ENCODE measurements around the gene CSMD2.

CSMD2 gene

DNA sequence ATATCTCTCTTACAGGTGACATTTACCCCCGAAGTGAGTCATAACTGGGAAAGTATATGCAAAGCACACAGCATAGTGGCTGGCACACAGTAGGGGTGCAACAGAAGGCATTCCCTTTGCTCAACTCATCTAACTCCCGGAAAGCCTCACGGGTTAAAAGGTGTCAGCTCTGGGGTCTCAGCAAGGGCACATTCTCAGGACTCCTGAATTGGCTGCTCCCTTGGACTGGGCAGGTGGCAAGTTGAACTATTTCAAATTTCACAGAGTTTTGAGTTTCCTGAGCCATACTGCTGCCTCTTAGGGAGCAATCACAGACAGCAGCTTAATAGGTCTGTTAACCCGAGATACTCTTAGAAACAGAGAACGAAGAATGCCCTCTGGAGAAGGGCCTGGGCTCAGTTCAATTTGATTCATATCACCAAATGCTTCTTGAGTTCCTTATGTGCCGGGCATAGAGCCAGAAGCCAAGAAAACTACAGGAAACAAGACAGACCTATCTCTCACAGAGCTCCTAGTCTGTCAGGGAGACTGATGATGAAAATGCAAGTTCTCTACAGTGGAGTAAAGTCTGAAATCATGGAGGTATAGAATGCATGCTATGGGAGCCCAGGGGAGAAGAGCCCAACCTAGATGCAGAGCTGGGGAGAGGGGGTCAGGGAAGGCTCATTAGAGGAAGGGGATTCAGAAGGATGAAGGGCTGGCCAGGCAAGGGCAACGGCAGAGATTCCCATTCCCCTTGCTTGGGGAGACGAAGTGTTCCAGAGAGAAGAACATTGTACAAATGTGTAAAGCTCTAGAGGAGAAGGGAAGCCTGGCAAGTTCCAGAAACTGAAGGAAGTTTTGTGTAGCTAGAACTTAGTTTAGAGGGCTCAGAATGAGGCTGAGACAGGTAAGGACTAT, 445.0 kb downstream of the CSMD2 start:
- DNase-seq: no peak
- Mint-ChIP-seq H3K9me3 (no peaks in the 10 kb centered on the region), H3K4me3 (no peak overlapping the region), H3K36me3 (ENCODE audit: insufficient read depth) (no peaks in the 10 kb centered on the region), H3K4me1 (ENCODE audit: low read depth in 2 of 2) (no peaks in the 10 kb centered on the region), H3K27me3 (peaks cover 23 to 29% of the 10 kb centered on the region in 2 donors), H3K27ac (no peak overlapping the region)
- ATAC-seq (replicated peaks): no peak

DNA sequence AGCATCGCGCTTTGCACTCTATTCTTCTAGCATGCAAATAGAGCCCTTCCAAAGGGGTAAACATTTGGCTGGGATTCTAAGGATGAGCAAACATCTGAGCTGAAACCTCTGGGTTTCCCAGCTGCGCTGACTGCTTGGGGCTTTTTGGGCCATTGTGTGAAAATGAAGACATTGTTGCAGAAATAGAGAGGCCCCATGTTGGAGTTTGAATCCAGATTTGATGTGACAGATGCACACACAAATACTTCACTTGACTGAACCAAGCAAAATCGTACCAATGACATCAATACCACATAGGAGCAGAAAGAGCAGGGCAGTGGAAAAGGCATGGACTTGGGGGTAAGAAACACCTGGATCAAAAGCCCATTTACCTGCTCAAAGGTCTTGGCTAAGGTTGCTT, 445.7 kb downstream of the CSMD2 start:
- ATAC-seq (replicated peaks) (no peak), DNase-seq (no peak)
- H3K4me1 Mint-ChIP-seq (ENCODE audit: low read depth in 2 of 2): no peaks in the 10 kb centered on the region
- H3K27me3 Mint-ChIP-seq: peaks cover 24 to 28% of the 10 kb centered on the region in 2 donors
- no peak overlapping the region for H3K4me3 Mint-ChIP-seq
- no peak overlapping the region for H3K27ac Mint-ChIP-seq
- H3K9me3 Mint-ChIP-seq: no peaks in the 10 kb centered on the region
- H3K36me3 Mint-ChIP-seq (ENCODE audit: insufficient read depth): no peaks in the 10 kb centered on the region

DNA sequence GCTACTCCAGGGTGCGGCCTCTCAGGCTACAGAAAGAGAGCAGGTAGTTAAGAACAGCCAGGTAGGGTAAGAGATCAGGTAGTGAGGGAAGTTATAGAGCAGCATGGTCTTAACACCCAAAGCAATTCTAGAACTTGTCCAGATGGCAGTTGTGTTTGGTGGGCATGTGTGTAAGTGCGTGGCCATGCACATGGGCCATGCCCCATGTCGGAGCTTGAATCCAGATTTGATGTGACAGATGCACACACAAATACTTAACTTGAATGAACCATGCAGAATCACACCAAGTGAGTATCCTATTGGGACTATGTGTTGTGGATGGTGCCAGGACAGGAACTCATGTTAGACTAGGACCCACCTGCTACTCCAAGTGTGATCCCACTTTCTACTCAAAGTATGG, 446.8 kb downstream of the CSMD2 start:
- no peak for ATAC-seq (replicated peaks)

DNA sequence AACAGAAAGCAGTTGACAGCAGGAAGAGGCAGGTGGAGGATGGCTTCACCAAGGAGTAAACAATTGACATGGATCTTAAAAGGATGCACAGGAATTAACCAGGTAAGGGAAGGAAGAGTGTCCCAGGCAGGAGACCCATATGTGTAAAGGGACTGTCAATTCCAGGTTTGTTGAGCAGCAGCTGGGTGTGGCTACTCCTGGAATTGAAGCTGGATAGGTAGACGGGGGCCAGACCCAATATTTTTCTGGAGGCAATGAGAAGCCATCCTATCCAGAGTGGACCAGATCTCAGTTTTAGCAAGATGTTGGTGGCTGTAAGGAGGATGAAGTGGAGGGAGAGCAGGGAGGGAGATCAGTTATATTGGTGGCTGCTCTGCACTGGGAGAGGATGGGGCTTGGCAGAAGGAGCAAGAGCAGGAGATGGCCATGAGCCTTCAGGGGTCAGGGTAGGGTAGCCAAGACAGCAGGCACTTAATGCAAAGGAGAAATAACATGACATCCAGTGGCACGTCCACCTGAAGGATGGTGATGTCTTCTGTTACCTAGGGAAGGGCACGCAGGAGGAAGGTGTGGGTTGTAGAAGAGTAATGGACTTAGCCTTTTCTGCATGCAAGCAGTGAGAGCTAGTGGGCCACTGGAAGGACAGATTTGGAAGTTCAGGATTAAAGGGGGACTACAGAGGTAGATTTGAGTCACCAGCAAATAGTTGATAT, 447.9 kb downstream of the CSMD2 start:
- Mint-ChIP-seq H3K4me1 (ENCODE audit: low read depth in 2 of 2) (no peaks in the 10 kb centered on the region), H3K27ac (no peak overlapping the region), H3K36me3 (ENCODE audit: insufficient read depth) (no peaks in the 10 kb centered on the region), H3K4me3 (no peak overlapping the region), H3K27me3 (peaks cover 19 to 39% of the 10 kb centered on the region in 2 donors), H3K9me3 (no peaks in the 10 kb centered on the region)
- ATAC-seq (replicated peaks) (no peak), DNase-seq (no peak)

More for the DNA sequence above, 446.8 kb downstream of the CSMD2 start:
- Mint-ChIP-seq H3K36me3 (ENCODE audit: insufficient read depth) (no peaks in the 10 kb centered on the region), H3K4me1 (ENCODE audit: low read depth in 2 of 2) (no peaks in the 10 kb centered on the region), H3K27me3 (peaks cover 24 to 32% of the 10 kb centered on the region in 2 donors), H3K9me3 (no peaks in the 10 kb centered on the region), H3K4me3 (no peak overlapping the region), H3K27ac (no peak overlapping the region)
- DNase-seq: no peak

DNA sequence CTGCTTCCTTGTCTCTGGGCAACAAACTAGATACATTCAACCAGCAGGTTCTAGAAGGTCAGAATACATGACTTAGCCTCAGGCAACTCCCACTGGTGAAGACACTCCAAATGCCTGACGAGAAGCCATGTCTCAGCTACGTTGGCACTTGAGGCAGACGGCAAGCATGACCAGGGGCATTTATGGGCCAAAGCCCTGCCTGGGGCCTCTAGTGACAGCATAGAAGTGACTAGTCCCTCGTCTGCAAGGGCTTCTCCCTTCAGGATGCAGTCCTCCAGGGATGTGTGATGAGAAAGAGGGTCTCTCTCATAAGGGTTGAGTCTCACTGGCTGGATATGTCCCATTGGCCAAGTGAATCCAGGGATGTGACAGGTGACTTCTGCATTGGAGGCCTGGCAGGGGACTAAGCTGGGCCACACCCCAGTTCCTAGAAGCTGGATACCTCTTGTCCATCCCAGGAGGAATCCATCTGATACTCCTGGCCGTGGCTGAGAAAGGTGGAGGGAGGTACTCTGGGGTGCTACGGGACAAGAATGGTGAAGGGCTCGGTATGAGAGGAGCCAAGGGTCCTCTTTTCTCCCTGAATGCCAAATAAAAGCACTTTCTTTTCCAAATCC, 449.7 kb downstream of the CSMD2 start:
- Mint-ChIP-seq H3K27me3 (peaks cover 19 to 57% of the 10 kb centered on the region in 2 donors), H3K27ac (no peak overlapping the region), H3K9me3 (no peaks in the 10 kb centered on the region), H3K36me3 (ENCODE audit: insufficient read depth) (no peaks in the 10 kb centered on the region), H3K4me1 (ENCODE audit: low read depth in 2 of 2) (no peaks in the 10 kb centered on the region), H3K4me3 (no peak overlapping the region)
- ATAC-seq (replicated peaks) (no peak), DNase-seq (no peak)

DNA sequence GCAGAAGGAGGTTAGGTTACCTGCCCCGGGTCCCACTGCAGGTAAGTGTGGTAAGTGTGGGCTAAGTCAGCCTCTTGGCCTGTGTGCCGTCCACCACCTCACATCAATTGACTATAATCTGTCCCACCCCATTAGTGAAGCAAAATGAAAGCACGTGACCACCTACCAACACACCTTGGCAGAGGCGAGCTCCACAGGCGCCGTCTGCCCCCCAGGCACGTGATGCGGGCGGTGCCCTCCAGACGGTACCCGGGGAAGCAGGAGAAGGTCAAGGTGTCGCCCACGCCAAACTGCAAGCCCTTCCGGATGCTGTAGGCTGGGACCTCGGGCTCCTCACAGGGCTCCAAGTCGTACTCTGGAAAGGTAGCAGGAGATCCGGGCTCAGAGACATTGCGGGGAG, 450.6 kb downstream of the CSMD2 start:
- Mint-ChIP-seq H3K27me3 (peaks cover 27 to 66% of the 10 kb centered on the region in 2 donors), H3K9me3 (no peaks in the 10 kb centered on the region), H3K4me3 (no peak overlapping the region), H3K4me1 (ENCODE audit: low read depth in 2 of 2) (no peaks in the 10 kb centered on the region), H3K27ac (no peak overlapping the region), H3K36me3 (ENCODE audit: insufficient read depth) (no peaks in the 10 kb centered on the region)
- DNase-seq: no peak
- ATAC-seq (replicated peaks): no peak

DNA sequence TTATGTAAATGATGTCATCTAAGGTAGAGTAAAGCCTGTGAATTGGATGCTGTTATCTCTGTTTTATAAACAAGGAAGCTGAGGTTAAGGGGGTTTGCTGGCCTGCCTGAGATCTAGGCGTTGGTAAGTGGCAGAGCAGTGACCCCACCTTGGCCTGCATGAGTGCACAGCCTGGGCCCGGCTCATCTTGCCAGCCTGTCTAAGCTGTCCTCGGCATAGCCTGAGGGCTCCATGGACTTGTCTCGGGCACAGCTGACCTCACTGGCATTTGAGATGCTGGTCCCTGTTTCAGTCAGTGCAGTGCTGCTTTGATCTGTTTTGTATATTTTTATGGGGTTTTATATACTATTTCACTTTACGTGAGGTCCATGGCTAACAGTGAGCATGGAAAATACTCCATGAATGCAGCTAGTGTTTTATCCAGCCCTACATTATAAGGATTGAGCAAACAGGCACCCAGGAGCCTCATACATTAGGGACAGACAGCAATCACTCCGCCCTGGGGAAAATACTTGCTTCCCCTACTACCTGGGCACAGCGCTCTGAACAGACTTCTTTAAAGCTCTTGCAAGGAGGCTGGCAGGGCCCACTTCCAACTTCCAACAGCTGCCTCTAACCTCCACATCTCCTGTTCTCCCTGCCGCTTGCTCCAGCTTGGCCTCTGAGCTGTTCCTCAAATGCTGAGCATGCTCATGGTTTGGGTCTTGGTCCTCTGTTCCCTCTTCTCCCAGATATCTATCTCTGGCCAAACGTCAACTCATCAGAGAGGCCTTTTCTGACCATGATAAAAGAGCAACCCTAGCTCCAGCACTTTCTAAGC, 451.8 kb downstream of the CSMD2 start:
- ATAC-seq (replicated peaks) (no peak), DNase-seq (no peak)
- Mint-ChIP-seq H3K27ac (no peak overlapping the region), H3K27me3 (peaks cover 34 to 77% of the 10 kb centered on the region in 2 donors), H3K4me1 (ENCODE audit: low read depth in 2 of 2) (no peaks in the 10 kb centered on the region), H3K4me3 (no peak overlapping the region), H3K9me3 (no peaks in the 10 kb centered on the region), H3K36me3 (ENCODE audit: insufficient read depth) (no peaks in the 10 kb centered on the region)

DNA sequence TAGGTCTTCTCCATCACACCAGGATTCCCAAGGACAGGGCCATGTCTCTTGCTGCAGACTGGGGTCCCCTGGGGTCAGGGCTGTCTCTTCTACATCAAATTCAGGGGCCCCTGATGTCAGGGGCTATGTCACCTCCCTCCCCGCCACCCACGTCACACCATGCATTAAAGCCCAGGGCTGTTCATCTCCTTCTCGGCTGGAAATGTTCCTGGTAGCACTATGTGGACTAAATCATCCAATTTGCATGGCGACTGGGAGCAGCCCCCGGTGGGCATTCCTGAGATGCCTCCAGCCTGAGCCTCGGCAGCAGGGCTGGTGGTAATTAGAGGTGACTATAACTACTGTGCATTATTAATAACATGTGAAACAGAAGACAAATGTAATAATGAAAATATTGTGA, 452.8 kb downstream of the CSMD2 start:
- ATAC-seq (replicated peaks): no peak
- H3K4me3 Mint-ChIP-seq: no peak overlapping the region
- no peak overlapping the region for H3K27ac Mint-ChIP-seq
- H3K27me3 Mint-ChIP-seq: peaks cover 41 to 88% of the 10 kb centered on the region in 2 donors
- no peaks in the 10 kb centered on the region for H3K9me3 Mint-ChIP-seq
- DNase-seq: no peak
- no peaks in the 10 kb centered on the region for H3K36me3 Mint-ChIP-seq (ENCODE audit: insufficient read depth)
- no peaks in the 10 kb centered on the region for H3K4me1 Mint-ChIP-seq (ENCODE audit: low read depth in 2 of 2)

DNA sequence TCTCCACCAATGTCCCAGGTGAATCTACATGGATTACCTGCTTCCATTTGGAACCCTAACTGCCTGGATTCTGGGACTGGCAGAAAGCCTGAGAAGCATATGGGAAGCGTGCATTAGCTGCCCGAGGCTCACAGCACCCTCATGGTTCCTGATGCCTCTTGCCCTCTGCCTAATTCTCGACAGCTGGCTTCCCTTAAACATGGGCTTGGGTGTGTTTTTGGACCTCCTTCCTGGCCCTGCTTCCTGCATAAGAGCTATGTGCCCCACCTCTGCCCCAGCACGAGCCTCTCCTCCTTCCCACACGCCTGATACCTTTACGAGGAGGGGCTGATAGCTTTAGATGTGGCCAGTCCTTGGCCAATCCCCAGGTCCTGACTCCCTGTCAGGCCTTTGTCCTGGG, 453.5 kb downstream of the CSMD2 start:
- no peak overlapping the region for H3K27ac Mint-ChIP-seq
- H3K36me3 Mint-ChIP-seq (ENCODE audit: insufficient read depth): no peaks in the 10 kb centered on the region
- no peak overlapping the region for H3K4me3 Mint-ChIP-seq
- no peaks in the 10 kb centered on the region for H3K4me1 Mint-ChIP-seq (ENCODE audit: low read depth in 2 of 2)
- H3K27me3 Mint-ChIP-seq: peaks cover 42 to 89% of the 10 kb centered on the region in 2 donors
- no peak for ATAC-seq (replicated peaks)
- no peaks in the 10 kb centered on the region for H3K9me3 Mint-ChIP-seq
- DNase-seq: no peak

DNA sequence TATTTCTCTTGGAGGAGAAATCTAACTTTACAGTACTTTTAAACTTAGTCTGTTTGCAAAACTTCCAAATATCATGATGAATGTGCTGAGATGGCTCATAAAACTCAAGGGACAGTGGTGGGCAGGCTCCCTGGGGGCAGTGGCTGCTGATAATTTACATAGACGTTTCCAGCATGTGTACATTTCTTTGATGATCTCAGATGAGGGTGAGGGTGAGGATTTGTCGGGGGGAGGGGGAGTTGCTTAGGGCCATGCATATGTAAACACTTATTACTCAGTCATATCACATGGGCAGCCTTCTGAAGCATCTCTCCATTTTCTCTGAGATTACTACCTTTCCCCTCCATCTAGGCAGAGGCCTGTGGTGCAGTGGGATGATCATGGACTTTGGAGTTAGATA, 454.1 kb downstream of the CSMD2 start:
- DNase-seq (no peak), ATAC-seq (replicated peaks) (no peak)
- Mint-ChIP-seq H3K27ac (no peak overlapping the region), H3K27me3 (peaks cover 43 to 86% of the 10 kb centered on the region in 2 donors), H3K36me3 (ENCODE audit: insufficient read depth) (no peaks in the 10 kb centered on the region), H3K4me3 (no peak overlapping the region), H3K9me3 (no peaks in the 10 kb centered on the region), H3K4me1 (ENCODE audit: low read depth in 2 of 2) (no peaks in the 10 kb centered on the region)

DNA sequence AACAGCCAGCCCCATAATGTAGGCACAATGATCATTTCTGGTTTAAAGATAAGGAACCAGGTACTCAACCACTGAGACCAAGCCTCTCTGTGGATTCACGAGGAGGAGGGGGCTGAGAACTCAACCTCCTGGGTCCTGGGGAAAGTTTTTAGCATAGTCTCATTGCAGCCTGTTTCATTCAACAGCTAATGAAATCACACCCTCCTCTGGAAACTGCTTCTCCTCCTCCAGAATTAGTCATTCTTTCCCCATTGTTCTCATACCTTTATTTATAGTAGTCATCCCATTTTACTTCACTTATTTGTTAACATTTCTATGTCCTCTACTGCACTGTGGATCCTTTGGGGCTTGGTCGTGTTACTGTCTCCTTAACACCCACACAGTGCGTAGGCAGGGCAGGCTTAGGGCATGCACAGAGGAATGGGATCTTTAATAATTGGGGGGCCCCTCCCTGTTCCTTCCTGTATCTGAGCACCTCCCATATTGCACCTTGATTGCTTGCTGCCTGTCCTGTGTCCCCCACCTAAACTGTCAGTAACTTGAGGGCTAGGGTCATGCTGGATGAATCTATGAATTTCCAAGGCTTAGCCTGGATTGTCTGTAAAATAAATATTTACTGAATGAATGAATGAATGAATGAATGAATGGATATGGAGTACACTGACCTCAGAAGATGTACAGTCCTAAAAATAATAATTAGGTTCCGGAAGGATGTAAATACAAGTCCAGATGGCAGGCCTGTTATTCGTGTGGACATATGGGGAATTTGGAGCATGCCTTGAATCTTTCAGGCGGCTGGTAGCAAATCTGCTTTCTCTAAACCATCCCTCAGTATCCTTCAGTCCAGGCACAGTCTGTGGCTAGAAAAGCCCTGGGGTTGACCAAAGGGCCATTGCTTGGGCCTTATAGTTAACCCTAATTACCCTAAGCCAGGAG, 455.0 kb downstream of the CSMD2 start:
- no peak overlapping the region for H3K4me3 Mint-ChIP-seq
- H3K4me1 Mint-ChIP-seq (ENCODE audit: low read depth in 2 of 2): no peaks in the 10 kb centered on the region
- peaks cover 39 to 82% of the 10 kb centered on the region in 2 donors for H3K27me3 Mint-ChIP-seq

DNA sequence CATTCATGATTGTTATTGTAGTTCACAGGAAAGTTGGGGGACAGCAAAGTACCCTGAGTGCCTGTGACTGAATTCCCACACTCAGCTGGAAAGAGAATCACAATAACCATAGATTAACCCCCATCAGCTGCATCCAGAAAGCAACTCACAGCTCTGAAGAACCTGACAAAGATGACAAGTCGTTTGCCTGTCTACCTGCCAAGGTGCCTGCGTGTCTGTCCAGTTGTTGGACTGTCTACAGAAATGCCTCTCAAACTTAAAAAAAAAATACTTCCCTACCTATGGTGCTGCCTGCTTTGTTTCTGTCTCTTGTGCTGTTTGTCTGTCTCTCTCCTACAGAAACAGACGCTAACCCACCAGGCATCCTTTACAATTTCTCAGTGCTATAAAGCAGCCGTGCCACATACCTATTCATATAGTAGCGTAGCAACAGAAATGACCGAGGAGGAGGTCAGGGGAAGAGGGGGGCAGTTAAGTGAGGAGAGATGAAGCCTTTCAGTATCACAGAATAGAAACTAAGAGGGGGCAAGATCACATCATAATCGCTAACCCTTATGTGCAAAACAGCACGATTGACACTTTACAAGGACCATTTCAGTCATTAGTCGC, 455.8 kb downstream of the CSMD2 start:
- H3K27me3 Mint-ChIP-seq: peaks cover 38 to 75% of the 10 kb centered on the region in 2 donors
- ATAC-seq (replicated peaks) (no peak), DNase-seq (no peak)
- H3K27ac Mint-ChIP-seq: no peak overlapping the region
- no peaks in the 10 kb centered on the region for H3K36me3 Mint-ChIP-seq (ENCODE audit: insufficient read depth)
- H3K4me1 Mint-ChIP-seq (ENCODE audit: low read depth in 2 of 2): no peaks in the 10 kb centered on the region
- H3K9me3 Mint-ChIP-seq: no peaks in the 10 kb centered on the region
- H3K4me3 Mint-ChIP-seq: no peak overlapping the region

More for the DNA sequence above, 455.0 kb downstream of the CSMD2 start:
- DNase-seq (no peak), ATAC-seq (replicated peaks) (no peak)
- Mint-ChIP-seq H3K9me3 (no peaks in the 10 kb centered on the region), H3K27ac (no peak overlapping the region), H3K36me3 (ENCODE audit: insufficient read depth) (no peaks in the 10 kb centered on the region)

Measured in effector memory CD8-positive, alpha-beta T cell (primary cell).